Neuronal stem cell (in vitro differentiated cells): ENCODE data around the gene PLXDC2.

Experiments
- DNase-seq: peaks from one replicate; pipeline ENCODE4 v3.0.0-alpha.2; 2013; ENCODE audit warnings: low spot score
- H2AFZ ChIP-seq: one replicate; pipeline ENCODE4 v1.6.1; 2013; ENCODE audit warnings: mild to moderate bottlenecking, low read length, inconsistent platforms
- H2AK5ac ChIP-seq: 2 replicates; pipeline ENCODE4 v1.6.1; 2013; ENCODE audit warnings: low read depth, mild to moderate bottlenecking, inconsistent platforms, low read length, moderate library complexity, mixed read lengths
- H2BK120ac ChIP-seq: 2 replicates; pipeline ENCODE4 v1.6.1; 2013; ENCODE audit warnings: low read depth, mild to moderate bottlenecking, inconsistent platforms, low read length, moderate library complexity, mixed read lengths
- H2BK12ac ChIP-seq: one replicate; pipeline ENCODE4 v1.6.1; 2013; ENCODE audit warnings: low read length, inconsistent platforms
- H2BK15ac ChIP-seq: 2 replicates; pipeline ENCODE4 v1.6.1; 2013; ENCODE audit warnings: mild to moderate bottlenecking, low read length, inconsistent platforms, mixed read lengths
- H2BK5ac ChIP-seq: one replicate; pipeline ENCODE4 v1.6.1; 2013; ENCODE audit warnings: inconsistent platforms, mild to moderate bottlenecking, low read length, moderate library complexity
- H3K14ac ChIP-seq: one replicate; pipeline ENCODE4 v1.6.1; 2013; ENCODE audit warnings: low read length, inconsistent platforms
- H3K18ac ChIP-seq: 2 replicates; pipeline ENCODE4 v1.6.1; 2013; ENCODE audit warnings: low read length, inconsistent platforms
- H3K23ac ChIP-seq: 2 replicates; pipeline ENCODE4 v1.6.1; 2013; ENCODE audit warnings: low read depth, mild to moderate bottlenecking, mixed read lengths, low read length, inconsistent platforms; ENCODE audit not compliant: poor library complexity
- H3K27ac ChIP-seq: replicated peaks from 3 replicates; pipeline ENCODE4 v1.5.1; 2013; ENCODE audit warnings: low read length, inconsistent platforms
- H3K27me3 ChIP-seq, 3 experiments: 2 replicates each; pipeline ENCODE4 v1.6.1; 2013; ENCODE audit warnings: low read length in 3 of 3, mild to moderate bottlenecking in 2 of 3, inconsistent platforms in 1 of 3, low read depth in 1 of 3, mixed read lengths in 1 of 3, moderate library complexity in 1 of 3; ENCODE audit not compliant: control insufficient read depth in 3 of 3, insufficient read depth in 3 of 3
- H3K36me3 ChIP-seq, 2 donors: replicated peaks in 1 of 2; 2 replicates each; pipeline ENCODE4 v1.6.1; 2013; ENCODE audit warnings: low read length in 2 of 2; ENCODE audit not compliant: control insufficient read depth in 2 of 2, insufficient read depth in 2 of 2
- H3K4ac ChIP-seq: 2 replicates; pipeline ENCODE4 v1.6.1; 2013; ENCODE audit warnings: inconsistent platforms, mild to moderate bottlenecking, low read length, moderate library complexity
- H3K4me1 ChIP-seq, 2 donors: 1 replicate in 1 of 2; 2 replicates in 1 of 2; pipeline ENCODE4 v1.6.1; 2013; ENCODE audit warnings: low read length in 2 of 2, low read depth in 1 of 2; ENCODE audit not compliant: control insufficient read depth in 2 of 2, insufficient read depth in 1 of 2
- H3K4me2 ChIP-seq: one replicate; pipeline ENCODE4 v1.6.1; 2013; ENCODE audit warnings: mild to moderate bottlenecking, low read length, inconsistent platforms; ENCODE audit not compliant: insufficient read depth, poor library complexity, severe bottlenecking
- H3K4me3 ChIP-seq, 2 donors: 2 replicates each; pipeline ENCODE4 v1.5.1; 2013; ENCODE audit warnings: low read length in 2 of 2, mild to moderate bottlenecking in 2 of 2, inconsistent platforms in 1 of 2, moderate library complexity in 1 of 2
- H3K79me1 ChIP-seq: one replicate; pipeline ENCODE4 v1.6.1; 2013; ENCODE audit warnings: low read depth, mild to moderate bottlenecking, inconsistent platforms, low read length, moderate library complexity
- H3K9ac ChIP-seq: one replicate; pipeline ENCODE4 v1.6.1; 2013; ENCODE audit warnings: mild to moderate bottlenecking, low read depth, low read length, inconsistent platforms; ENCODE audit not compliant: poor library complexity
- H3K9me3 ChIP-seq, 2 donors: replicated peaks in 1 of 2; 2 replicates each; pipeline versions ENCODE3 to v1.6.1; 2013; ENCODE audit warnings: low read length in 2 of 2, mild to moderate bottlenecking in 2 of 2, inconsistent platforms in 1 of 2, low read depth in 1 of 2, mixed read lengths in 1 of 2, moderate library complexity in 1 of 2; ENCODE audit not compliant: control insufficient read depth in 2 of 2, insufficient read depth in 1 of 2
- H4K8ac ChIP-seq: one replicate; pipeline ENCODE4 v1.6.1; 2013; ENCODE audit warnings: low read depth, mild to moderate bottlenecking, inconsistent platforms, low read length, moderate library complexity
- H4K91ac ChIP-seq: one replicate; pipeline ENCODE4 v1.6.1; 2013; ENCODE audit warnings: low read length, low read depth, mild to moderate bottlenecking, inconsistent platforms; ENCODE audit not compliant: poor library complexity
- WGBS, 2 donors: extraction: QIAGEN DNeasy Blood & Tissue Kit; methylation state at CpG; one replicate each; pipeline ENCODE4 v1.1.7; 2013; ENCODE audit warnings: missing lambda C conversion rate in 2 of 2, mixed read lengths in 1 of 2; ENCODE audit not compliant: insufficient read length in 2 of 2, insufficient replicate concordance in 1 of 2; ENCODE audit errors: extremely low coverage in 2 of 2; 5-methylcytosine and 5-hydroxymethylcytosine counted together

Gene PLXDC2

DNA sequence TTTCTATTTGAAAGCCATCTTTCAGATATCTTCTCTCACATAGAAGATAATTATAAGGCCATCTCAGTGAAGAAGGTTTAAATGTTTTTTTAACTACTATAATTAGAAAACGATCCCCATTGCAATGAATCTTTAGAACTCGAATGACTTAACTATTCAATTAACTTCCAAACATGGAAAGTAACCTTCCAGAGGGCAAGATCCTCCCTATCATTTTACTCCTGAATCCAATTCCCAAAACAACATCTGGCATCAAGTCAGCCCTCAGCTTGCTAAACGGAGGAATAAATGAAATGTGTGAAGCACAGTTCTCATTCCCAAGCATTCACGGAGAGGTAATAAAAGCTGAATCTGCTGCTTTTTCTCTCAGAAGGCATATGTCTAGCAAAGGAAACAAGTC, 293.4 kb downstream of the PLXDC2 start:
- Histone ChIP-seq H3K9me3 (no peaks in the 10 kb centered on the region), H3K23ac (no peak overlapping the region), H3K4ac (no peak overlapping the region), H3K9ac (no peak overlapping the region), H4K8ac (no peak overlapping the region), H4K91ac (no peak overlapping the region), H2BK12ac (no peak overlapping the region), H2AFZ (no peak overlapping the region), H3K27ac (no peak overlapping the region), H2BK5ac (no peak overlapping the region), H2AK5ac (no peak overlapping the region), H3K27me3 (no peaks in the 10 kb centered on the region), H3K14ac (no peak overlapping the region), H3K18ac (no peak overlapping the region), H3K4me2 (no peak overlapping the region), H3K4me1 (peaks cover 0 to 4% of the 10 kb centered on the region in 2 donors), H3K36me3 (no peaks in the 10 kb centered on the region), H2BK15ac (no peak overlapping the region), H2BK120ac (no peak overlapping the region), H3K4me3 (no peak overlapping the region), H3K79me1 (no peaks in the 10 kb centered on the region)
- DNase-seq, result no peak
- no CpG with 5 or more reads among the region's 4 CpGs for WGBS, 2 donors

DNA sequence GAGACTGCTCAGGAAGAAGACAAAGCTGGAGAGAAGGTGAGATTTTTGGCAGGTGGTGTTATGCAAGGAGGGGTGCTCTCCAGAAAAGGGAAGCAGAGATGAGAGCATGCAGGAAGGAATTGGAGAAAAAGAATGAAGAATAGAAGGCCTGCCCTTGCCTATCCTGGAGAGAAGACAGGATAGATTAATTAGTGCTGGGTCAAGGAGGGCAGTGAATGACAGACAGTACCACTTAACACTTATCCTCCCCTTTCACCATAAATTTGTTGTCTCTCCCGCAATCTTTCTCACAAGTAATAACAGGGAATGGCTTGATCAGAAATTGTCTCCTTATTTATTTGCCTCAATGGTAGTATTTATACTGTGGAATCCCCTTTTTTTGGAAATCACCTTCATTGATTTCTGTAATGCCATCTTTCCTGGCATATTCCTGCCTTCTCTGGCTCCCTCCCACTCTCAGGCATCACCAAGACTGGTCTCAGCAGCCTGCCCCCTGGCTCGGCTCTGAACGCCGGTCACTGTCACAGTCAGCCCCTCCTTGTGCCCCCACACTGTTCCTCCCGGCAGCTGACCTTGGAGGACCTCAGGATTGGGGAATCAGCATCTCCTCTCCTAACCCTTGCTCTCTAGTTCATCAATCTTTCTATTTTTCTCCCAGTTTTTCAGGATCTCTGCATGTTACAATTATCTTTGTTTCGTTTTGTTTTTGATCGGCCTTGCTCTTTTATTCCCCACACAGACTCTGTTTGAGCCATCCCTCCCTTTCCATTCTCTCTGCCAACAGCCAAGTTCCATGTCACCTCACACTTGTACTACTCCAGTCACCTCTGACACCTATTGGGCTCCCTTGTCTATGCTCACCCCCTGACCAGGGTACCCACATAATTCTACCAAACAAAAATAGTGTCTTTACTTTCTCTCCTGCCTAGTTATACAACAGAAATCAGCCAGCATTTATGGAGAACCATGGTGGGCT, 294.2 kb downstream of the PLXDC2 start:
- Histone ChIP-seq H3K4ac (no peak overlapping the region), H2BK15ac (no peak overlapping the region), H2BK12ac (no peak overlapping the region), H3K79me1 (no peaks in the 10 kb centered on the region), H3K36me3 (no peaks in the 10 kb centered on the region), H3K4me1 (peaks cover 0 to 7% of the 10 kb centered on the region in 2 donors), H2BK5ac (no peak overlapping the region), H3K18ac (no peak overlapping the region), H3K23ac (no peak overlapping the region), H4K91ac (no peak overlapping the region), H3K9me3 (no peaks in the 10 kb centered on the region), H3K27me3 (no peaks in the 10 kb centered on the region), H2AFZ (peak overlapping the region; percentile 11), H3K14ac (no peak overlapping the region), H3K4me2 (no peak overlapping the region), H2BK120ac (no peak overlapping the region), H3K4me3 (no peak overlapping the region), H4K8ac (no peak overlapping the region), H3K27ac (no peak overlapping the region), H3K9ac (no peak overlapping the region), H2AK5ac (no peak overlapping the region)
- DNase-seq, result no peak
- WGBS, 2 donors, result no CpG with 5 or more reads among the region's 7 CpGs

DNA sequence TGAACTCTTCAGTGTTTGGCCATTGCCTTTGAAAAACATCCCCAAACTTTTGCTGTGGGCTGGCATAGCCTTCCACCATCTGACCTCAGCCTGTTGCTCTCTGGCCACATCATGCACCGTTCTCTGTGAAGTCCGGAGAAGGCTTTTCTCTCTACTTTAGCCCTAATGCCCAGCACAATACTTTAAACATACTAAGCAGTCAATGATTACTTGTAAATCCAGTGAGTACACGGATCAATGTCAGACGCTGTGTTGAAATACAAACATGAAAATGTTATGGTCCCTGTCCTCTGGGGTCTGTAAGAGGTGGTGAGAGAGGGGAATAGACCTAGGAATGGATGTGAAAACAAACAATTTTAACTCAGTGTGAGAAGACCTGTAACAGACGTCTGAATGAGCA, 297.9 kb downstream of the PLXDC2 start:
- DNase-seq, result no peak
- Histone ChIP-seq H3K79me1 (no peaks in the 10 kb centered on the region), H3K4me2 (no peak overlapping the region), H3K4ac (no peak overlapping the region), H3K36me3 (no peaks in the 10 kb centered on the region), H3K9me3 (peaks cover 0 to 2% of the 10 kb centered on the region in 2 donors), H2BK120ac (no peak overlapping the region), H4K91ac (no peak overlapping the region), H3K18ac (no peak overlapping the region), H2BK5ac (no peak overlapping the region), H3K27ac (no peak overlapping the region), H2AFZ (no peak overlapping the region), H4K8ac (no peak overlapping the region), H3K23ac (no peak overlapping the region), H2BK12ac (no peak overlapping the region), H2AK5ac (no peak overlapping the region), H3K14ac (no peak overlapping the region), H3K4me1 (peaks cover 0 to 12% of the 10 kb centered on the region in 2 donors), H2BK15ac (no peak overlapping the region), H3K9ac (no peak overlapping the region), H3K4me3 (no peak overlapping the region), H3K27me3 (no peaks in the 10 kb centered on the region)
- no CpG with 5 or more reads among the region's 5 CpGs for WGBS, 2 donors

DNA sequence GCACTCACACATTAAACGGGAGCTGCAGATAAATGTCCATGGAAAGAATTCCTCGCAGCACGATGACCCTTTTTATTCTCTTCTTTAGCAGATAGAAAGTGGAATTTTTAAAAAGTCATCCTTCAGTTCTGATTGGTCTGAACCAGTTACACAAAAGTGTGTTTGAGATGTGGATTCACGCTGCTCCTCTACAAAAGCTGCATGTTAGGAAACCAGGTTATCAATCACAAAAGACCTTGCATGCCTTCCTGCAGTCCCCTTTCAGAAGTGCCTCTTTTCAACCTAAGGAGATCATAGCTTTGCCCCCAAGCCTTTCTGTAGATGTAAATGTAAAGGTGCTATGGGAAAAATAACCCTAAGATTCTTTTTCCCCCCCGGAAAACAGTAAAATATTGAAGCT, 299.7 kb downstream of the PLXDC2 start:
- no peak overlapping the region for H3K27ac ChIP-seq
- no peak overlapping the region for H2BK5ac ChIP-seq
- H2BK15ac ChIP-seq, result no peak overlapping the region
- H2AK5ac ChIP-seq, result no peak overlapping the region
- H3K9ac ChIP-seq, result no peak overlapping the region
- H2BK12ac ChIP-seq, result no peak overlapping the region
- no peak overlapping the region for H3K14ac ChIP-seq
- H3K9me3 ChIP-seq, result peaks cover 0 to 2% of the 10 kb centered on the region in 2 donors
- WGBS, 2 donors, result no CpG with 5 or more reads among the region's 5 CpGs
- no peak overlapping the region for H2BK120ac ChIP-seq
- no peak overlapping the region for H4K8ac ChIP-seq
- no peaks in the 10 kb centered on the region for H3K79me1 ChIP-seq
- no peak overlapping the region for H3K4me2 ChIP-seq
- peaks cover 0 to 12% of the 10 kb centered on the region in 2 donors for H3K4me1 ChIP-seq
- H2AFZ ChIP-seq, result peak overlapping the region; percentile 37
- H3K23ac ChIP-seq, result no peak overlapping the region
- H4K91ac ChIP-seq, result no peak overlapping the region
- H3K4me3 ChIP-seq, result no peak overlapping the region
- H3K36me3 ChIP-seq, result no peaks in the 10 kb centered on the region
- H3K18ac ChIP-seq, result no peak overlapping the region
- no peaks in the 10 kb centered on the region for H3K27me3 ChIP-seq
- DNase-seq, result no peak
- no peak overlapping the region for H3K4ac ChIP-seq
